Endodermal cell (in vitro differentiated cells): ENCODE results near the gene IP6K3. TPM values are rescaled to one million over a fixed set of nuclear protein-coding genes. Genes with fewer than 3 reads are reported as not detected.
A peak's percentile ranks its signal among the peaks of the same experiment; 100 is the strongest.

Experiments
- DNase-seq: peaks from one replicate; pipeline ENCODE4 v3.0.0-alpha.2; 2017
- H3K27ac ChIP-seq: 2 replicates; pipeline ENCODE4 v1.5.1; 2013; ENCODE audit warnings: mild to moderate bottlenecking, low read depth, low read length, moderate library complexity
- H3K27me3 ChIP-seq: 2 replicates; pipeline ENCODE4 v1.6.1; 2013; ENCODE audit warnings: mild to moderate bottlenecking, low read length, moderate library complexity; ENCODE audit not compliant: insufficient read depth, control insufficient read depth, poor library complexity, severe bottlenecking
- H3K36me3 ChIP-seq: 2 replicates; pipeline ENCODE4 v1.7.0; 2013; ENCODE audit warnings: mild to moderate bottlenecking, low read length, moderate library complexity; ENCODE audit not compliant: control insufficient read depth, insufficient read depth
- H3K4me1 ChIP-seq: one replicate; pipeline ENCODE4 v1.7.0; 2013; ENCODE audit warnings: low read length; ENCODE audit not compliant: control insufficient read depth, insufficient read depth
- H3K4me3 ChIP-seq: 2 replicates; pipeline ENCODE4 v1.5.1; 2013; ENCODE audit warnings: mild to moderate bottlenecking, low read length, moderate library complexity
- H3K9ac ChIP-seq: 2 replicates; pipeline ENCODE4 v1.6.1; 2013; ENCODE audit warnings: mild to moderate bottlenecking, low read length, moderate library complexity; ENCODE audit not compliant: poor library complexity, severe bottlenecking; ENCODE audit errors: extremely low read depth
- H3K9me3 ChIP-seq: 2 replicates; pipeline ENCODE4 v1.6.1; 2013; ENCODE audit warnings: mild to moderate bottlenecking, low read length, moderate library complexity; ENCODE audit not compliant: control insufficient read depth
- H3K27ac Mint-ChIP-seq: 2 replicates; pipeline ENCODE4 v1.8.0; 2020; ENCODE audit warnings: mixed read lengths
- H3K27me3 Mint-ChIP-seq: 2 replicates; pipeline ENCODE4 v1.8.0; 2021; ENCODE audit warnings: mild to moderate bottlenecking, mixed read lengths; ENCODE audit not compliant: insufficient read depth
- H3K36me3 Mint-ChIP-seq: 2 replicates; pipeline ENCODE4 v1.8.0; 2020; ENCODE audit warnings: low read depth, mixed read lengths
- H3K4me1 Mint-ChIP-seq: 2 replicates; pipeline ENCODE4 v1.8.0; 2020; ENCODE audit warnings: mixed read lengths
- H3K4me3 Mint-ChIP-seq: 2 replicates; pipeline ENCODE4 v1.8.0; 2020; ENCODE audit warnings: mild to moderate bottlenecking, moderate library complexity, mixed read lengths
- H3K9me3 Mint-ChIP-seq: 2 replicates; pipeline ENCODE4 v1.8.0; 2020; ENCODE audit warnings: mild to moderate bottlenecking, mixed read lengths
- WGBS, 2 experiments: methylation state at CpG; one replicate each; pipeline versions ENCODE4 v1.1.5 to v1.1.7; 2013; ENCODE audit warnings: missing lambda C conversion rate in 2 of 2, mixed read lengths in 1 of 2; ENCODE audit not compliant: insufficient coverage in 1 of 2, insufficient read length in 1 of 2; 5-methylcytosine and 5-hydroxymethylcytosine counted together
- total RNA-seq, 2 donors: library from RNA; stranded (reverse); fragmentation: NEBNext Ultra II Directional in 1 of 2; extraction: Animal tissue kit (Norgen Biotek cat#: 25700) in 1 of 2; gene quantifications; 2 replicates in 1 of 2; 3 replicates in 1 of 2; pipeline ENCODE4 v1.2.1, GENCODE V29; 2021
- TF ChIP-seq, protein P1 (sequence below): fragments of 200-600 bp; sonication (generic); conservative IDR thresholded peaks from 2 replicates; pipeline ENCODE4 v1.5.0; 2021; ENCODE audit warnings: antibody characterized with exemption, mild to moderate bottlenecking

IP6K3 gene
- total RNA-seq, 2 donors from 2014 or later = not detected

DNA sequence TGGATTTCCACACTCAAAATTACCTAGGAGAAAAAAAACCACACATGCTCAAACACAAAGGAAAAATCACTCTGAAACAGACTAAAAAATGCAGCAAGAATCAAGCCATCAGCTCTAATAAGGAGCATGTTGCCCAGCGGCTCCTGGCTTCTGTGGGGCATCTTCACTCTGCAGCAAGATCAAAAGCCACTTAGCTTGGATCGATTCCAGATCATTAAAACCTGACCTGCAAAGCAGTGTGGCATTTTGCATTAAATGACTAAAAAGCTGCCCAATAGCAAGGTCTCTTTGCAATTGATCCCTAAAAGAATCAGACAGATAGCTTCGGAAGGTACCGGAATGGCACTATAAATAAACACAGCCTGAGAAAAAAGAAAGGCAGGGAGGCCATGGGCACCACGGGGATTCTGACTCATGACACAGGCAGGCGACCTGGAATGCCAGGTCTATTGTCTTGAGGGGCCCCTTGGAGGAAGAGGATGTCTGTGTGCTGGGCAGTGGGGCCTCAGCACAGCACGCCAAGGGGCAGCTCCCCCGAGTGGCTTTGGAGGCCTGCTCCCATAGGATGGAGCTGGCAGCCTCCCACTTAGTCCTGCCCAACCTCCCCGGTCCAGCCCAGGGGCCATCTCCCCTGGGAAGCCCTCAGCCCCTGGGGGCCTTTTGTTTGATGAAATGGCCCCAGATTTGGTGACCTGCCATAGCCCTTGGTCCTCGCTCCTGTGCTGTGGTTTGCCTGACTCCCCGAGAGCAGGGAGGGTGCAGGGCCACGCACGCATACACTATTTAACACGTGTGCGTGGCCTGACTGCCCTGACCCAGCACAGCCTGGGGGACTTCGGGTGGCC lies 34.6 kb upstream of the IP6K3 start:
- Histone ChIP-seq H3K9me3 (no peaks in the 10 kb centered on the region), H3K27ac (peak overlapping the region; percentile 95), H3K9ac (no peak overlapping the region), H3K27me3 (no peaks in the 10 kb centered on the region), H3K36me3 (peaks cover 82% of the 10 kb centered on the region), H3K4me1 (peaks cover 34% of the 10 kb centered on the region), H3K4me3 (no peak overlapping the region)
- peak; percentile 93 for DNase-seq
- 52 to 70% methylated on average over 12 to 16 of the region's 16 CpGs for WGBS, 2 experiments
- Mint-ChIP-seq H3K36me3 (peaks cover 76% of the 10 kb centered on the region), H3K27me3 (no peaks in the 10 kb centered on the region), H3K27ac (peak overlapping the region; percentile 90), H3K4me3 (no peak overlapping the region), H3K4me1 (peaks cover 66% of the 10 kb centered on the region), H3K9me3 (no peaks in the 10 kb centered on the region)
- TF ChIP-seq, protein P1, sequence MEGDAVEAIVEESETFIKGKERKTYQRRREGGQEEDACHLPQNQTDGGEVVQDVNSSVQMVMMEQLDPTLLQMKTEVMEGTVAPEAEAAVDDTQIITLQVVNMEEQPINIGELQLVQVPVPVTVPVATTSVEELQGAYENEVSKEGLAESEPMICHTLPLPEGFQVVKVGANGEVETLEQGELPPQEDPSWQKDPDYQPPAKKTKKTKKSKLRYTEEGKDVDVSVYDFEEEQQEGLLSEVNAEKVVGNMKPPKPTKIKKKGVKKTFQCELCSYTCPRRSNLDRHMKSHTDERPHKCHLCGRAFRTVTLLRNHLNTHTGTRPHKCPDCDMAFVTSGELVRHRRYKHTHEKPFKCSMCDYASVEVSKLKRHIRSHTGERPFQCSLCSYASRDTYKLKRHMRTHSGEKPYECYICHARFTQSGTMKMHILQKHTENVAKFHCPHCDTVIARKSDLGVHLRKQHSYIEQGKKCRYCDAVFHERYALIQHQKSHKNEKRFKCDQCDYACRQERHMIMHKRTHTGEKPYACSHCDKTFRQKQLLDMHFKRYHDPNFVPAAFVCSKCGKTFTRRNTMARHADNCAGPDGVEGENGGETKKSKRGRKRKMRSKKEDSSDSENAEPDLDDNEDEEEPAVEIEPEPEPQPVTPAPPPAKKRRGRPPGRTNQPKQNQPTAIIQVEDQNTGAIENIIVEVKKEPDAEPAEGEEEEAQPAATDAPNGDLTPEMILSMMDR = no peak

GRCh38 chr6:33779895-33780294 lies 33.2 kb upstream of the IP6K3 start:
- peaks cover 86% of the 10 kb centered on the region for H3K36me3 ChIP-seq
- H3K27ac ChIP-seq = no peak overlapping the region
- no peaks in the 10 kb centered on the region for H3K9me3 ChIP-seq
- no peak overlapping the region for H3K4me3 ChIP-seq
- Mint-ChIP-seq H3K27ac (peak overlapping the region; percentile 24), H3K36me3 (peaks cover 84% of the 10 kb centered on the region), H3K9me3 (no peaks in the 10 kb centered on the region), H3K4me1 (peaks cover 54% of the 10 kb centered on the region), H3K27me3 (no peaks in the 10 kb centered on the region), H3K4me3 (no peak overlapping the region)
- H3K4me1 ChIP-seq = peaks cover 34% of the 10 kb centered on the region
- TF ChIP-seq, protein P1 = no peak
- no peaks in the 10 kb centered on the region for H3K27me3 ChIP-seq
- WGBS, 2 experiments = 90 to 91% methylated on average over 12 to 14 of the region's 14 CpGs
- no peak for DNase-seq
- H3K9ac ChIP-seq = no peak overlapping the region

DNA sequence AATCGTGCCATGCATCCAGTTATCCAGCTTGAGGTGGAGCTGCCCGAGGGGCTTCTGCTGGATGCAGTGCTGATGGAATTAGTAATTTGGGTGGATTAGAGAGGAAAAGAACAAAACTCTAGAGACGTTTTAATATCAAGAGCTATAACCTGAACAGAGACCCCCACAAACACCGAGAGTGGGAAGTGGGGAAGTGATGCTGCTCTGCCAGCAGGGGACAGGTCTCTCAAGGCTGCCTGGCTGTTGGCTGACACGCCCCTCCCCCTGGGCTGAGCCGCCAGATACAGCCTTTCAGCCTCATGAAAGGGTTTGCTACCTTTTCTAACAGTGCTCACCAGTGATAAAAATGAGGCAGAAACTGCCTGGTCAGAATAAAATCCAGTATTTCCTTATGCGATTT lies 32.6 kb upstream of the IP6K3 start:
- Mint-ChIP-seq H3K4me1 (peaks cover 52% of the 10 kb centered on the region), H3K36me3 (peaks cover 82% of the 10 kb centered on the region), H3K9me3 (no peaks in the 10 kb centered on the region), H3K4me3 (no peak overlapping the region), H3K27me3 (no peaks in the 10 kb centered on the region), H3K27ac (peak overlapping the region; percentile 24)
- peaks cover 86% of the 10 kb centered on the region for H3K36me3 ChIP-seq
- peak; percentile 86 for DNase-seq
- no peak overlapping the region for H3K4me3 ChIP-seq
- no peak overlapping the region for H3K27ac ChIP-seq
- H3K9me3 ChIP-seq = no peaks in the 10 kb centered on the region
- peaks cover 34% of the 10 kb centered on the region for H3K4me1 ChIP-seq
- no peak overlapping the region for H3K9ac ChIP-seq
- 53 to 78% methylated on average over 3 to 7 of the region's 7 CpGs for WGBS, 2 experiments
- TF ChIP-seq, protein P1 = peak; percentile 71
- H3K27me3 ChIP-seq = no peaks in the 10 kb centered on the region
